Inferior parietal cortex (tissue), 1 donor: ENCODE results near the gene NEO1.

ENCODE experiments used
- DNase-seq: peaks from one replicate; pipeline ENCODE4 v3.0.0-alpha.2; 2016; ENCODE audit errors: extremely low spot score

NEO1 gene

GRCh38 chr15:73308305-73308704 lies 256.0 kb downstream of the NEO1 start:
- no peak for DNase-seq

GRCh38 chr15:73313861-73314260 lies 261.6 kb downstream of the NEO1 start:
- DNase-seq = no peak

GRCh38 chr15:73317651-73318462 lies 265.6 kb downstream of the NEO1 start:
- DNase-seq = peak; percentile 15

GRCh38 chr15:73318463-73319351 lies 266.4 kb downstream of the NEO1 start:
- DNase-seq = peak; percentile 11

GRCh38 chr15:73319460-73320245 lies 267.4 kb downstream of the NEO1 start:
- no peak for DNase-seq

GRCh38 chr15:73320619-73321180 lies 268.4 kb downstream of the NEO1 start:
- DNase-seq = no peak

GRCh38 chr15:73321496-73322450 lies 269.5 kb downstream of the NEO1 start:
- no peak for DNase-seq

- DNase-seq = no peak
These were observed 270.6 kb downstream of the NEO1 start for GRCh38 chr15:73322665-73323373.

GRCh38 chr15:73323374-73323955 lies 271.2 kb downstream of the NEO1 start:
- DNase-seq = no peak

GRCh38 chr15:73323956-73324355 lies 271.7 kb downstream of the NEO1 start:
- no peak for DNase-seq

- no peak for DNase-seq
These were observed 272.4 kb downstream of the NEO1 start for GRCh38 chr15:73324496-73325170.

GRCh38 chr15:73325191-73325861 lies 273.1 kb downstream of the NEO1 start:
- no peak for DNase-seq

GRCh38 chr15:73326157-73326556 lies 273.9 kb downstream of the NEO1 start:
- no peak for DNase-seq

- no peak for DNase-seq
These were observed 276.0 kb downstream of the NEO1 start for GRCh38 chr15:73328149-73328820.

- DNase-seq = no peak
These were observed 276.7 kb downstream of the NEO1 start for GRCh38 chr15:73328981-73329380.

- DNase-seq = no peak
These were observed 277.4 kb downstream of the NEO1 start for GRCh38 chr15:73329501-73330200.
